Loucy (cell line): ENCODE data around the gene TOMM20.

ENCODE experiments used
- H2AFZ ChIP-seq: fragments of 200-600 bp; sonication (generic); 2 replicates; pipeline ENCODE4 v1.6.0; 2016; ENCODE audit warnings: antibody characterized with exemption, mild to moderate bottlenecking, low read length, moderate library complexity
- H3F3A ChIP-seq: fragments of 200-600 bp; 2 replicates; pipeline ENCODE4 v1.6.0; 2016; ENCODE audit warnings: antibody characterized with exemption, low read depth, mild to moderate bottlenecking
- H3K27me3 ChIP-seq: fragments of 200-600 bp; sonication (generic); 2 replicates; pipeline ENCODE4 v1.6.1; 2014; ENCODE audit warnings: low read length, mild to moderate bottlenecking; ENCODE audit not compliant: insufficient read depth, poor library complexity, severe bottlenecking
- H3K36me3 ChIP-seq: fragments of 200-600 bp; sonication (generic); 2 replicates; pipeline ENCODE4 v1.6.1; 2016; ENCODE audit warnings: low read length; ENCODE audit not compliant: insufficient read depth
- H3K4me1 ChIP-seq: fragments of 200-600 bp; sonication (generic); 2 replicates; pipeline ENCODE4 v1.5.1; 2014; ENCODE audit warnings: low read length, mild to moderate bottlenecking; ENCODE audit not compliant: insufficient read depth, poor library complexity, severe bottlenecking
- H3K4me2 ChIP-seq: fragments of 200-600 bp; sonication (generic); 2 replicates; pipeline ENCODE4 v1.6.0; 2014; ENCODE audit warnings: antibody characterized with exemption, low read length, low read depth, mild to moderate bottlenecking; ENCODE audit not compliant: poor library complexity, severe bottlenecking
- H3K4me3 ChIP-seq: fragments of 200-600 bp; sonication (generic); 2 replicates; pipeline ENCODE4 v1.5.1; 2014; ENCODE audit warnings: low read length, mild to moderate bottlenecking, mixed read lengths; ENCODE audit not compliant: poor library complexity, severe bottlenecking
- H3K79me2 ChIP-seq: fragments of 200-600 bp; sonication (generic); 2 replicates; pipeline ENCODE4 v1.6.1; 2014; ENCODE audit warnings: low read length; ENCODE audit not compliant: insufficient read depth
- H3K9ac ChIP-seq: fragments of 200-600 bp; sonication (generic); 2 replicates; pipeline ENCODE4 v1.6.0; 2014; ENCODE audit warnings: mild to moderate bottlenecking, low read depth, low read length, moderate library complexity; ENCODE audit not compliant: poor library complexity, severe bottlenecking
- H3K9me2 ChIP-seq: fragments of 200-600 bp; sonication (generic); replicated peaks from 2 replicates; pipeline ENCODE4 v1.6.1; 2016; ENCODE audit warnings: low read depth, low read length, mixed read lengths
- H3K9me3 ChIP-seq: fragments of 200-600 bp; sonication (generic); 2 replicates; pipeline ENCODE4 v1.6.1; 2014; ENCODE audit warnings: mild to moderate bottlenecking, antibody characterized with exemption, low read length, low read depth; ENCODE audit not compliant: insufficient read depth
- H4K20me1 ChIP-seq: fragments of 200-600 bp; sonication (generic); 2 replicates; pipeline ENCODE4 v1.6.0; 2014; ENCODE audit warnings: antibody characterized with exemption, low read length, mild to moderate bottlenecking; ENCODE audit not compliant: insufficient read depth, poor library complexity, severe bottlenecking
- CTCF ChIP-seq: fragments of 200-600 bp; sonication (generic); conservative IDR thresholded peaks from 2 replicates; pipeline ENCODE4 v1.5.1; 2014; ENCODE audit warnings: mild to moderate bottlenecking, antibody characterized with exemption, low read length
- EZH2phosphoT487 ChIP-seq: fragments of 200-600 bp; IDR thresholded peaks from 2 replicates; pipeline ENCODE4 v1.6.1; 2018; ENCODE audit warnings: antibody characterized with exemption, mild to moderate bottlenecking, moderate library complexity, borderline replicate concordance

TOMM20 gene

GRCh38 chr1:235108876-235109275 is 19.8 kb downstream of the TOMM20 start:
- Histone ChIP-seq H3K9ac (no peak overlapping the region), H3K79me2 (peaks cover 23% of the 10 kb centered on the region; the same call in 1 of the 2 replicates), H3K9me3 (no peaks in the 10 kb centered on the region), H2AFZ (no peak overlapping the region), H4K20me1 (peaks cover 26% of the 10 kb centered on the region), H3K4me3 (no peak overlapping the region), H3F3A (no peaks in the 10 kb centered on the region; the same call in 1 of the 2 replicates), H3K36me3 (peaks cover 70% of the 10 kb centered on the region), H3K27me3 (no peaks in the 10 kb centered on the region), H3K4me1 (no peaks in the 10 kb centered on the region), H3K4me2 (no peak overlapping the region), H3K9me2 (no peaks in the 10 kb centered on the region)
- TF ChIP-seq EZH2phosphoT487: no peak
- no peak for TF ChIP-seq CTCF

- no peaks in the 10 kb centered on the region for H3K27me3 ChIP-seq
- no peak overlapping the region for H3K4me3 ChIP-seq
- H2AFZ ChIP-seq: no peak overlapping the region
- H3K4me2 ChIP-seq: no peak overlapping the region
- H3K79me2 ChIP-seq: peaks cover 16% of the 10 kb centered on the region; the same call in 1 of the 2 replicates
- TF ChIP-seq CTCF (no peak), EZH2phosphoT487 (no peak)
- no peaks in the 10 kb centered on the region for H3K9me3 ChIP-seq
- H3K9me2 ChIP-seq: no peaks in the 10 kb centered on the region
- no peak overlapping the region for H3K9ac ChIP-seq
- H3K36me3 ChIP-seq: peaks cover 63% of the 10 kb centered on the region
- H3K4me1 ChIP-seq: no peaks in the 10 kb centered on the region
- no peaks in the 10 kb centered on the region; the same call in 1 of the 2 replicates for H3F3A ChIP-seq
- H4K20me1 ChIP-seq: peaks cover 21% of the 10 kb centered on the region
Measured at GRCh38 chr1:235108185-235108593, 20.4 kb downstream of the TOMM20 start.

- H3K4me2 ChIP-seq: no peak overlapping the region
- TF ChIP-seq CTCF: no peak
- no peak for TF ChIP-seq EZH2phosphoT487
- peaks cover 57% of the 10 kb centered on the region for H3K36me3 ChIP-seq
- H3K4me1 ChIP-seq: no peaks in the 10 kb centered on the region
- H4K20me1 ChIP-seq: peaks cover 17% of the 10 kb centered on the region
- H3K9me2 ChIP-seq: no peaks in the 10 kb centered on the region
- peaks cover 12% of the 10 kb centered on the region; the same call in 1 of the 2 replicates for H3K79me2 ChIP-seq
- H2AFZ ChIP-seq: no peak overlapping the region
- no peaks in the 10 kb centered on the region; the same call in 1 of the 2 replicates for H3F3A ChIP-seq
- H3K9me3 ChIP-seq: no peaks in the 10 kb centered on the region
- no peaks in the 10 kb centered on the region for H3K27me3 ChIP-seq
- no peak overlapping the region for H3K4me3 ChIP-seq
- H3K9ac ChIP-seq: no peak overlapping the region
Measured at GRCh38 chr1:235107368-235108184, 21.1 kb downstream of the TOMM20 start.
